IgD-negative memory B cell (primary cell): Measurements from ENCODE around the gene TMUB2. TPM values are rescaled to one million over a fixed set of nuclear protein-coding genes. Genes with fewer than 3 reads are reported as not detected.

Source experiments
- H3K27ac Mint-ChIP-seq, 3 donors: one replicate each; pipeline ENCODE4 v1.8.0; 2020 to 2022; ENCODE audit warnings: mild to moderate bottlenecking in 3 of 3, mixed read lengths in 3 of 3, moderate library complexity in 1 of 3
- H3K27me3 Mint-ChIP-seq: one replicate; pipeline ENCODE4 v1.8.0; 2021; ENCODE audit warnings: mixed read lengths
- H3K36me3 Mint-ChIP-seq: one replicate; pipeline ENCODE4 v1.8.0; 2020; ENCODE audit warnings: mild to moderate bottlenecking, mixed read lengths
- H3K4me1 Mint-ChIP-seq, 3 donors: one replicate each; pipeline ENCODE4 v1.8.0; 2020 to 2022; ENCODE audit warnings: mixed read lengths in 3 of 3, mild to moderate bottlenecking in 1 of 3
- H3K4me3 Mint-ChIP-seq, 4 donors: one replicate each; pipeline ENCODE4 v1.8.0; 2020 to 2022; ENCODE audit warnings: mild to moderate bottlenecking in 4 of 4, mixed read lengths in 4 of 4, moderate library complexity in 3 of 4
- H3K9me3 Mint-ChIP-seq, 3 donors: one replicate each; pipeline ENCODE4 v1.8.0; 2020 to 2021; ENCODE audit warnings: mixed read lengths in 3 of 3, mild to moderate bottlenecking in 1 of 3
- polyA plus RNA-seq: library from polyadenylated mRNA; unstranded; fragments of 300-500 nt; fragmentation: Illumina TruSeq; gene quantifications from one replicate; pipeline ENCODE4 v1.2.3, GENCODE V29; 2021

TMUB2 gene
- polyA plus RNA-seq, 1 donor from 2014 or later = 43.0 TPM

- H3K4me3 Mint-ChIP-seq = peak overlapping the region in 1 of 4 donors; percentile 39
- H3K36me3 Mint-ChIP-seq = no peaks in the 10 kb centered on the region
- no peaks in the 10 kb centered on the region for H3K27me3 Mint-ChIP-seq
- peak overlapping the region; percentile 18 to 59 (median 50) for H3K27ac Mint-ChIP-seq
- peaks cover 24 to 30% (median 24%) of the 10 kb centered on the region in 3 donors for H3K4me1 Mint-ChIP-seq
- no peaks in the 10 kb centered on the region for H3K9me3 Mint-ChIP-seq
Observed at GRCh38 chr17:44205962-44206824, 19.4 kb downstream of the TMUB2 start.

- H3K4me1 Mint-ChIP-seq = peaks cover 21 to 31% (median 24%) of the 10 kb centered on the region in 3 donors
- H3K27ac Mint-ChIP-seq = peak overlapping the region in 1 of 3 donors; percentile 50
- no peaks in the 10 kb centered on the region for H3K27me3 Mint-ChIP-seq
- no peak overlapping the region for H3K4me3 Mint-ChIP-seq
- no peaks in the 10 kb centered on the region for H3K36me3 Mint-ChIP-seq
- no peaks in the 10 kb centered on the region for H3K9me3 Mint-ChIP-seq
Observed at GRCh38 chr17:44206825-44207155, 20.0 kb downstream of the TMUB2 start.

- peak overlapping the region in 1 of 3 donors; percentile 47 for H3K27ac Mint-ChIP-seq
- H3K4me3 Mint-ChIP-seq = no peak overlapping the region
- peaks cover 19 to 29% (median 22%) of the 10 kb centered on the region in 3 donors for H3K4me1 Mint-ChIP-seq
- H3K9me3 Mint-ChIP-seq = no peaks in the 10 kb centered on the region
- H3K36me3 Mint-ChIP-seq = no peaks in the 10 kb centered on the region
- no peaks in the 10 kb centered on the region for H3K27me3 Mint-ChIP-seq
Observed at GRCh38 chr17:44207319-44207718, 20.5 kb downstream of the TMUB2 start.

GRCh38 chr17:44207743-44208142 is 21.0 kb downstream of the TMUB2 start:
- Mint-ChIP-seq H3K9me3 (no peaks in the 10 kb centered on the region), H3K4me3 (peak overlapping the region in 1 of 4 donors; percentile 46), H3K27ac (no peak overlapping the region), H3K4me1 (peaks cover 17 to 28% (median 19%) of the 10 kb centered on the region in 3 donors), H3K27me3 (no peaks in the 10 kb centered on the region), H3K36me3 (no peaks in the 10 kb centered on the region)

GRCh38 chr17:44209786-44210341 is 23.1 kb downstream of the TMUB2 start:
- peak overlapping the region in 3 of 4 donors; percentile 28 to 84 (median 34) for H3K4me3 Mint-ChIP-seq
- peak overlapping the region; percentile 13 to 93 (median 88) for H3K27ac Mint-ChIP-seq
- H3K27me3 Mint-ChIP-seq = no peaks in the 10 kb centered on the region
- H3K9me3 Mint-ChIP-seq = no peaks in the 10 kb centered on the region
- peaks cover 9 to 30% (median 28%) of the 10 kb centered on the region in 3 donors for H3K4me1 Mint-ChIP-seq
- peaks cover 3% of the 10 kb centered on the region for H3K36me3 Mint-ChIP-seq

GRCh38 chr17:44210342-44211192 is 23.8 kb downstream of the TMUB2 start:
- H3K36me3 Mint-ChIP-seq = peaks cover 3% of the 10 kb centered on the region

GRCh38 chr17:44211281-44212265 is 24.8 kb downstream of the TMUB2 start:
- H3K27me3 Mint-ChIP-seq = no peaks in the 10 kb centered on the region
- peak overlapping the region; percentile 56 to 78 (median 64) for H3K27ac Mint-ChIP-seq
- H3K4me3 Mint-ChIP-seq = peak overlapping the region in 1 of 4 donors; percentile 80
- H3K36me3 Mint-ChIP-seq = peaks cover 7% of the 10 kb centered on the region
- peaks cover 16 to 45% (median 43%) of the 10 kb centered on the region in 3 donors for H3K4me1 Mint-ChIP-seq
- H3K9me3 Mint-ChIP-seq = no peaks in the 10 kb centered on the region

More at GRCh38 chr17:44210342-44211192, 23.8 kb downstream of the TMUB2 start:
- H3K9me3 Mint-ChIP-seq = no peaks in the 10 kb centered on the region
- peaks cover 9 to 36% (median 33%) of the 10 kb centered on the region in 3 donors for H3K4me1 Mint-ChIP-seq
- H3K4me3 Mint-ChIP-seq = peak overlapping the region in 3 of 4 donors; percentile 28 to 84 (median 34)
- H3K27ac Mint-ChIP-seq = peak overlapping the region in 2 of 3 donors; percentile 88 to 93
- H3K27me3 Mint-ChIP-seq = no peaks in the 10 kb centered on the region

- H3K27me3 Mint-ChIP-seq = no peaks in the 10 kb centered on the region
- H3K9me3 Mint-ChIP-seq = no peaks in the 10 kb centered on the region
- peaks cover 23 to 55% (median 47%) of the 10 kb centered on the region in 3 donors for H3K4me1 Mint-ChIP-seq
- H3K4me3 Mint-ChIP-seq = no peak overlapping the region
- peak overlapping the region; percentile 54 to 97 (median 96) for H3K27ac Mint-ChIP-seq
- peaks cover 7% of the 10 kb centered on the region for H3K36me3 Mint-ChIP-seq
Observed at GRCh38 chr17:44212507-44213402, 26.0 kb downstream of the TMUB2 start.

GRCh38 chr17:44213403-44214229 is 26.8 kb downstream of the TMUB2 start:
- H3K9me3 Mint-ChIP-seq = no peaks in the 10 kb centered on the region
- no peaks in the 10 kb centered on the region for H3K27me3 Mint-ChIP-seq
- peaks cover 7% of the 10 kb centered on the region for H3K36me3 Mint-ChIP-seq
- H3K4me3 Mint-ChIP-seq = peak overlapping the region; percentile 9 to 90 (median 64)
- peaks cover 27 to 57% (median 45%) of the 10 kb centered on the region in 3 donors for H3K4me1 Mint-ChIP-seq
- peak overlapping the region; percentile 54 to 97 (median 96) for H3K27ac Mint-ChIP-seq

GRCh38 chr17:44214230-44214494 is 27.4 kb downstream of the TMUB2 start:
- H3K9me3 Mint-ChIP-seq = no peaks in the 10 kb centered on the region
- H3K36me3 Mint-ChIP-seq = peaks cover 7% of the 10 kb centered on the region
- peak overlapping the region; percentile 54 to 97 (median 96) for H3K27ac Mint-ChIP-seq
- no peaks in the 10 kb centered on the region for H3K27me3 Mint-ChIP-seq
- peak overlapping the region; percentile 9 to 90 (median 56) for H3K4me3 Mint-ChIP-seq
- peaks cover 27 to 57% (median 45%) of the 10 kb centered on the region in 3 donors for H3K4me1 Mint-ChIP-seq

GRCh38 chr17:44214896-44215295 is 28.1 kb downstream of the TMUB2 start:
- Mint-ChIP-seq H3K4me1 (peaks cover 26 to 54% (median 42%) of the 10 kb centered on the region in 3 donors), H3K27me3 (no peaks in the 10 kb centered on the region), H3K27ac (peak overlapping the region; percentile 96 to 97 (median 97)), H3K4me3 (peak overlapping the region; percentile 57 to 90 (median 70)), H3K9me3 (no peaks in the 10 kb centered on the region), H3K36me3 (peaks cover 7% of the 10 kb centered on the region)

GRCh38 chr17:44216173-44216572 is 29.4 kb downstream of the TMUB2 start:
- peak overlapping the region; percentile 96 to 97 (median 97) for H3K27ac Mint-ChIP-seq
- peaks cover 7% of the 10 kb centered on the region for H3K36me3 Mint-ChIP-seq
- H3K4me1 Mint-ChIP-seq = peaks cover 22 to 49% (median 39%) of the 10 kb centered on the region in 3 donors
- H3K9me3 Mint-ChIP-seq = no peaks in the 10 kb centered on the region
- no peaks in the 10 kb centered on the region for H3K27me3 Mint-ChIP-seq
- peak overlapping the region; percentile 83 to 93 (median 90) for H3K4me3 Mint-ChIP-seq
